Activated naive CD4-positive, alpha-beta T cell treated with anti-CD3 and anti-CD28 coated beads for 36 hours (primary cell): Measurements from ENCODE around the gene KLHL10. TPM values are rescaled to one million over a fixed set of nuclear protein-coding genes. Genes with fewer than 3 reads are reported as not detected.
"Not testable (repeated sequence)": the region's sequence is repeated elsewhere in the genome, so short reads cannot be mapped to it uniquely, and the experiment has no call there.

Source experiments
- CTCF ChIA-PET: fragments of 350-600 bp; sonication (Branson Sonifier 250); formaldehyde crosslinking; loops from one replicate; lab custom pipeline; 2021; ENCODE audit warnings: antibody characterized with exemption; lab: Charles Lee
- DNase-seq: peaks from one replicate; pipeline ENCODE4 v3.0.0-alpha.2; 2020
- H3K27ac Mint-ChIP-seq: one replicate; pipeline ENCODE4 v1.8.0; 2021; ENCODE audit warnings: mild to moderate bottlenecking, mixed read lengths
- H3K27me3 Mint-ChIP-seq: one replicate; pipeline ENCODE4 v1.8.0; 2021; ENCODE audit warnings: low read depth, mixed read lengths
- H3K36me3 Mint-ChIP-seq: one replicate; pipeline ENCODE4 v1.8.0; 2021; ENCODE audit warnings: low read depth, mixed read lengths
- H3K4me1 Mint-ChIP-seq: one replicate; pipeline ENCODE4 v1.8.0; 2021; ENCODE audit warnings: low read depth, mixed read lengths
- H3K4me3 Mint-ChIP-seq: one replicate; pipeline ENCODE4 v1.8.0; 2021; ENCODE audit warnings: mild to moderate bottlenecking, moderate library complexity, mixed read lengths
- H3K9me3 Mint-ChIP-seq: one replicate; pipeline ENCODE4 v1.8.0; 2021; ENCODE audit warnings: mixed read lengths
- intact Hi-C: fragments of 100-400 bp; cut with micrococcal nuclease; formaldehyde crosslinking; loops from one replicate; pipeline ENCODE4 v1.15.1; 2023
- total RNA-seq, 2 experiments: library from RNA; stranded (reverse); gene quantifications; one replicate each; pipeline ENCODE4 v1.2.3, GENCODE V29; 2021

KLHL10 gene
- total RNA-seq, 2 experiments from 2014 or later: not detected

- Mint-ChIP-seq H3K4me3 (no peak overlapping the region), H3K4me1 (peaks cover 3% of the 10 kb centered on the region), H3K27ac (no peak overlapping the region), H3K36me3 (no peaks in the 10 kb centered on the region), H3K27me3 (peaks cover 3% of the 10 kb centered on the region), H3K9me3 (no peaks in the 10 kb centered on the region)
- intact Hi-C loops: no loop called here
- CTCF ChIA-PET: no interaction called here
- DNase-seq: no peak
These were observed 19.6 kb upstream of the KLHL10 start for GRCh38 chr17:41818024-41818423.

GRCh38 chr17:41821776-41822175, 15.8 kb upstream of the KLHL10 start:
- no peak for DNase-seq
- Mint-ChIP-seq H3K27me3 (no peaks in the 10 kb centered on the region), H3K27ac (no peak overlapping the region), H3K9me3 (no peaks in the 10 kb centered on the region), H3K4me1 (no peaks in the 10 kb centered on the region), H3K4me3 (no peak overlapping the region), H3K36me3 (no peaks in the 10 kb centered on the region)
- CTCF ChIA-PET: no interaction called here
- intact Hi-C loops: no loop called here

DNA sequence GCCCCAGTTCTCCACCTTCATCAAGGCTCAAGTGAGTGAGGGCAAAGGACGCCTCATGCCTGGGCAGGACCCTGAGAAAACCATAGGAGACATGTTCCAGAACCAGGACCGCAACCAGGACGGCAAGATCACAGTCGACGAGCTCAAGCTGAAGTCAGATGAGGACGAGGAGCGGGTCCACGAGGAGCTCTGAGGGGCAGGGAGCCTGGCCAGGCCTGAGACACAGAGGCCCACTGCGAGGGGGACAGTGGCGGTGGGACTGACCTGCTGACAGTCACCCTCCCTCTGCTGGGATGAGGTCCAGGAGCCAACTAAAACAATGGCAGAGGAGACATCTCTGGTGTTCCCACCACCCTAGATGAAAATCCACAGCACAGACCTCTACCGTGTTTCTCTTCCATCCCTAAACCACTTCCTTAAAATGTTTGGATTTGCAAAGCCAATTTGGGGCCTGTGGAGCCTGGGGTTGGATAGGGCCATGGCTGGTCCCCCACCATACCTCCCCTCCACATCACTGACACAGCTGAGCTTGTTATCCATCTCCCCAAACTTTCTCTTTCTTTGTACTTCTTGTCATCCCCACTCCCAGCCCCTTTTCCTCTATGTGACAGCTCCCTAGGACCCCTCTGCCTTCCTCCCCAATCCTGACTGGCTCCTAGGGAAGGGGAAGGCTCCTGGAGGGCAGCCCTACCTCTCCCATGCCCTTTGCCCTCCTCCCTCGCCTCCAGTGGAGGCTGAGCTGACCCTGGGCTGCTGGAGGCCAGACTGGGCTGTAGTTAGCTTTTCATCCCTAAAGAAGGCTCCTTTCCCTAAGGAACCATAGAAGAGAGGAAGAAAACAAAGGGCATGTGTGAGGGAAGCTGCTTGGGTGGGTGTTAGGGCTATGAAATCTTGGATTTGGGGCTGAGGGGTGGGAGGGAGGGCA, 15.1 kb upstream of the KLHL10 start:
- no peak for DNase-seq
- no peaks in the 10 kb centered on the region for H3K27me3 Mint-ChIP-seq
- intact Hi-C loops: no loop called here
- no peak overlapping the region for H3K4me3 Mint-ChIP-seq
- H3K36me3 Mint-ChIP-seq: no peaks in the 10 kb centered on the region
- H3K27ac Mint-ChIP-seq: no peak overlapping the region
- H3K9me3 Mint-ChIP-seq: no peaks in the 10 kb centered on the region
- CTCF ChIA-PET: interaction anchor here (0.6 to 1.2 kb wide), 2 partner anchors 14 to 54 kb away, joined by 3 to 4 read pairs; no protein-coding TSS in a partner anchor
- H3K4me1 Mint-ChIP-seq: no peaks in the 10 kb centered on the region

GRCh38 chr17:41823141-41823524, 14.5 kb upstream of the KLHL10 start:
- Mint-ChIP-seq H3K4me3 (no peak overlapping the region), H3K4me1 (no peaks in the 10 kb centered on the region), H3K27me3 (no peaks in the 10 kb centered on the region), H3K36me3 (no peaks in the 10 kb centered on the region), H3K27ac (no peak overlapping the region), H3K9me3 (no peaks in the 10 kb centered on the region)
- no peak for DNase-seq
- CTCF ChIA-PET: interaction anchor here (1.0 to 1.2 kb wide), 2 partner anchors 12 to 14 kb away, joined by 4 read pairs; partner anchors contain the start of gene P3H4
- intact Hi-C loops: no loop called here

- CTCF ChIA-PET: interaction anchor here (1.0 to 1.2 kb wide), 3 partner anchors 12 to 22 kb away, joined by 3 to 4 read pairs (median 4); partner anchors contain the start of gene P3H4
- H3K4me1 Mint-ChIP-seq: no peaks in the 10 kb centered on the region
- H3K36me3 Mint-ChIP-seq: peaks cover 2% of the 10 kb centered on the region
- no peaks in the 10 kb centered on the region for H3K9me3 Mint-ChIP-seq
- H3K27ac Mint-ChIP-seq: no peak overlapping the region
- H3K4me3 Mint-ChIP-seq: no peak overlapping the region
- DNase-seq: no peak
- H3K27me3 Mint-ChIP-seq: no peaks in the 10 kb centered on the region
- intact Hi-C loops: no loop called here
These were observed 14.0 kb upstream of the KLHL10 start for GRCh38 chr17:41823580-41823979.

GRCh38 chr17:41824086-41824485, 13.5 kb upstream of the KLHL10 start:
- Mint-ChIP-seq H3K4me1 (no peaks in the 10 kb centered on the region), H3K27me3 (no peaks in the 10 kb centered on the region), H3K36me3 (peaks cover 3% of the 10 kb centered on the region), H3K27ac (no peak overlapping the region), H3K9me3 (no peaks in the 10 kb centered on the region), H3K4me3 (no peak overlapping the region)
- CTCF ChIA-PET: interaction anchor here (1.0 to 1.2 kb wide), 3 partner anchors 13 to 22 kb away, joined by 3 to 4 read pairs (median 4); partner anchors contain the start of gene P3H4
- intact Hi-C loops: no loop called here
- DNase-seq: no peak

- intact Hi-C loops: no loop called here
- CTCF ChIA-PET: no interaction called here
These were observed 12.3 kb upstream of the KLHL10 start for GRCh38 chr17:41825175-41825845.

DNA sequence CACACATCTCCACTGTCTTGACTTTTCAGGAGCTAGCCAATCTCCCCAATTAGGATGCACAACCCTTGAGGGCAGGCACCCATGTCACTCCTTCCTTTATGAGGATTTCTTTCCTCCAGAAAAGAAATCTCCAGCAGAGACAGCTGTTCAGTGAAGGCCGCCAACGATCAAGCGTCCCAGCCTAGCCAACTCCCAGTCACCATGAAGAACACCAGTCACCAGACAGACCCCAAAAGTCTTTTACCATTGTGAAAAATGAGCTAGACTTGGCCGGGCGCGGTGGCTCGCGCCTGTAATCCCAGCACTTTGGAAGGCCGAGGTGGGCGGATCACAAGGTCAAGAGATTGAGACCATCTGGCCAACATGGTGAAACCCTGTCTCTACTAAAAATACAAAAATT, 7.7 kb upstream of the KLHL10 start:
- CTCF ChIA-PET, H3K4me3 Mint-ChIP-seq, H3K27me3 Mint-ChIP-seq, H3K4me1 Mint-ChIP-seq, intact Hi-C loops, H3K9me3 Mint-ChIP-seq, H3K27ac Mint-ChIP-seq, DNase-seq, H3K36me3 Mint-ChIP-seq: not testable (repeated sequence)

More at GRCh38 chr17:41825175-41825845, 12.3 kb upstream of the KLHL10 start:
- Mint-ChIP-seq H3K36me3 (peaks cover 4% of the 10 kb centered on the region), H3K4me3 (no peak overlapping the region), H3K27ac (no peak overlapping the region), H3K27me3 (no peaks in the 10 kb centered on the region), H3K9me3 (no peaks in the 10 kb centered on the region), H3K4me1 (no peaks in the 10 kb centered on the region)
- DNase-seq: no peak

DNA sequence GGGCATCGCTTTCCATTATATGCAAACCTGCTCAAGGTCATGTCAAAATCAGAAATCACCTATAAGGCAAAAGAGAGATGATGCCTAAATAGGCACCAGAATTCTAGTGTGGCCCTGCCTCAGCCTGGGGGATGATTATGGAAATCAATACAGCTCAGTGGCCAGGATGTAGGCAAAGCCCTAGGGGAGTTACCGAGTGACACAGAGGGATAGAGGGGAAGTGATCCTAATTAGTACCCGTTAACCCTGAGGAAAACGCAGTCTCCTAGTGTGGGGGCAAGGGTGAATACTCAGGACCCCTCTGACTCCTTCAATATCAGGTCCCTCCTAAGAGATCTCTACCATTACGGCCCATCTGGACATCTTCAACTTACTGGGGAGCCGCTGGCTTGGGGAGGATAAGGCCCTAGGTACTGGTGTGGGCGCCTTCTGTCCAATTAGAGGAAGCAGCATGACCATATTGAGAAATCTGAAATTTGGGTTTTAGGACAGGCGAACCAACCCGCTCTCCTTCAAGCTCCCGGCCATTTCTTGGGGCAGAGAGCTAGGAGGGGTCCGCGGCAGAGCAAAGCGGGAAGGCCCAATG, 2.3 kb upstream of the KLHL10 start:
- Mint-ChIP-seq H3K4me1 (peaks cover 16% of the 10 kb centered on the region), H3K4me3 (peak overlapping the region; percentile 77), H3K9me3 (no peaks in the 10 kb centered on the region), H3K27me3 (no peaks in the 10 kb centered on the region), H3K27ac (peak overlapping the region; percentile 8), H3K36me3 (peaks cover 6% of the 10 kb centered on the region)
- CTCF ChIA-PET: interaction anchor here (1.2 kb wide), 1 partner anchor 21 kb away, joined by 3 read pairs; no protein-coding TSS in a partner anchor
- DNase-seq: no peak
- intact Hi-C loops: no loop called here

- H3K36me3 Mint-ChIP-seq: peaks cover 4% of the 10 kb centered on the region
- DNase-seq: peak; percentile 52
- CTCF ChIA-PET: interaction anchor here (1.0 kb wide), 1 partner anchor 13 kb away, joined by 4 read pairs; no protein-coding TSS in a partner anchor
- no peaks in the 10 kb centered on the region for H3K9me3 Mint-ChIP-seq
- intact Hi-C loops: loop anchor here (2.0 kb wide), 1 partner anchor 29 kb away; the partner anchor contains the start of gene KLHL11
- H3K4me3 Mint-ChIP-seq: peak within 1 kb of the TSS; percentile 80
- peak within 1 kb of the TSS; percentile 8 for H3K27ac Mint-ChIP-seq
- H3K4me1 Mint-ChIP-seq: peaks cover 16% of the 10 kb centered on the region
- no peaks in the 10 kb centered on the region for H3K27me3 Mint-ChIP-seq
These were observed 1.6 kb upstream of the KLHL10 start, which contains the start of gene NT5C3B for GRCh38 chr17:41835800-41836549. TSS of gene NT5C3B (minus strand) at chr17:41836232. CDS start at chr17:41836193, 39 bp downstream.

DNA sequence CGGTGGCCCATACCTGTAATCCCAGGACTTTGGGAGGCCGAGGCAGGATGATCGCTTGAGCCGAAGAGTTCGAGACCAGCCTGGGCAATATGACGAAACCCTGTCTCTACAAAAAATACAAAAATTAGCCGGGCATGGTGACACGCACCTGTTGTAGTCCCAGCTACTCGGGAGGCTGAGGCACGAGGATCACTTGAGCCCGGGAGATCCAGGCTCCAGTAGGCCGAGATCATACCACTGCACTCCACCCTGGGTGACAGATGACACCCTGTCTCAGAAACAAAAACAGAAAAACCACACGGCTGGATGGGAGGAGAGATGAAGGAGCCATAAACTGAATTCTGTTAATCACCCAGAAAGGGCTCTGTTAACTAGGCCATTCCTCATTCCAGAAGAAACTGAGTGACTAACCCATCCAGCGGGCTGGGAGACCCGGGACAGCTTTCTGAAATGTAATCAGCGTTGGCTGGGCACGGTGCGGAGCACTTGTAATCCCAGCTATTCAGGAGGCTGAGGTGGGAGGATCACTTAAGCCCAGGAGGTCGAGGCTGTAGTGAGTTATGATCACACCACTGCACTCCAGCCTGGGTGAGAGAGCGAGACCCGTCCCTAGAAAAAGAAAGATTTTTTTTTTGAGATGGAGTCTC, 952 bp upstream of the KLHL10 start:
- no peaks in the 10 kb centered on the region for H3K9me3 Mint-ChIP-seq
- no peak overlapping the region for H3K27ac Mint-ChIP-seq
- H3K4me3 Mint-ChIP-seq: peak overlapping the region; percentile 80
- H3K27me3 Mint-ChIP-seq: no peaks in the 10 kb centered on the region
- CTCF ChIA-PET: interaction anchor here (0.7 to 1.0 kb wide), 2 partner anchors 13 to 28 kb away, joined by 4 read pairs; no protein-coding TSS in a partner anchor
- peaks cover 16% of the 10 kb centered on the region for H3K4me1 Mint-ChIP-seq
- intact Hi-C loops: loop anchor here (2.0 kb wide), 1 partner anchor 28 kb away; the partner anchor contains the start of gene KLHL11
- H3K36me3 Mint-ChIP-seq: peaks cover under 1% of the 10 kb centered on the region
- DNase-seq: no peak
